ENCODE results near the gene CDKN2D. TPM values are rescaled to one million over a fixed set of nuclear protein-coding genes. Genes with fewer than 3 reads are reported as not detected.
"Not testable (repeated sequence)": the region's sequence is repeated elsewhere in the genome, so short reads cannot be mapped to it uniquely, and the experiment has no call there.

CDKN2D gene
- total and polyA plus RNA-seq, 2 of the 13 experiments (the other 11 are each of a cell fraction or from before 2014, with no cell fraction given): 5.4 to 8.6 TPM

- TF ChIP-seq ZNF276 (CRISPR knock-in tag; IDR thresholded peaks at IDR 0.05; ENCODE audit: low read depth): no peak
- peak; percentile 40; the same call in 1 of the 2 replicates for TF ChIP-seq STAG1 (CRISPR knock-in tag; IDR thresholded peaks at IDR 0.05)
- peak; percentile 98 for TF ChIP-seq ZNF3 (CRISPR knock-in tag; IDR thresholded peaks at IDR 0.05)
- no peak for TF ChIP-seq LBX2 (CRISPR knock-in tag; IDR thresholded peaks at IDR 0.05; ENCODE audit: borderline replicate concordance)
- peak; percentile 38 for TF ChIP-seq CTCF (CRISPR knock-in tag; IDR thresholded peaks at IDR 0.05)
- TF ChIP-seq AKNA (CRISPR knock-in tag; IDR thresholded peaks at IDR 0.05; ENCODE audit: borderline replicate concordance): no peak
- TF ChIP-seq CBFB (CRISPR knock-in tag; IDR thresholded peaks at IDR 0.05): no peak
These were observed 17.0 kb downstream of the CDKN2D start (continued) for GRCh38 chr19:10551698-10552301.

GRCh38 chr19:10551006-10551405 is 17.8 kb downstream of the CDKN2D start:
- H2AFZ ChIP-seq (ENCODE audit: low read length); H3K27ac ChIP-seq (ENCODE audit: extremely low read length, insufficient read depth, low read length); H3K27me3 ChIP-seq (ENCODE audit: control insufficient read depth in 1 of 2, insufficient read depth in 2 of 2, low read length in 2 of 2); FAIRE-seq; ATAC-seq; H3K4me3 ChIP-seq (replicated peaks in 1 of 3; ENCODE audit: insufficient read depth in 1 of 3, low read depth in 2 of 3, low read length in 3 of 3); H3K79me2 ChIP-seq (ENCODE audit: insufficient read depth, low read length); H4K20me1 ChIP-seq (ENCODE audit: insufficient read depth, low read length); H3K4me1 ChIP-seq (ENCODE audit: insufficient read depth, low read length); H3K4me2 ChIP-seq (ENCODE audit: low read depth, low read length); H3K9me3 ChIP-seq (ENCODE audit: low read length); H3K9ac ChIP-seq (ENCODE audit: insufficient read depth, low read depth, low read length); in situ Hi-C loops (cut with HindIII; ENCODE audit: extremely low pct_ligation_motif_present, low pct_unique_long_range_greater_than_20kb); DNase-seq (ENCODE audit: low spot score); intact Hi-C loops (cut with micrococcal nuclease; ENCODE audit: unreplicated experiment); POLR2A ChIA-PET; CTCF ChIA-PET (ENCODE audit: low intra/inter-chr PET ratio, low total read pairs); BruUV-seq (replicated peaks): not testable (repeated sequence)
- H3K36me3 ChIP-seq (replicated peaks in 1 of 2; ENCODE audit: control insufficient read depth in 1 of 2, insufficient read depth in 2 of 2, low read length in 2 of 2): peaks cover 13 to 71% of the 10 kb centered on the region in 2 experiments
- 97% methylated on average over 9 of the region's 9 CpGs for WGBS (ENCODE audit: low lambda C conversion rate)

Data from HepG2 (cell line).